Adipose tissue (tissue), 3 donors: ENCODE results near the gene C3AR1. TPM values are rescaled to one million over a fixed set of nuclear protein-coding genes. Genes with fewer than 3 reads are reported as not detected.

Source experiments
- H3K27ac ChIP-seq: one replicate; pipeline ENCODE4 v1.5.1; 2013; ENCODE audit warnings: low read depth, low read length
- WGBS, 3 donors: extraction: QIAGEN DNeasy Blood & Tissue Kit; methylation state at CpG; one replicate each; pipeline ENCODE4 v1.1.7; 2013; 5-methylcytosine and 5-hydroxymethylcytosine counted together
- polyA plus RNA-seq, 3 donors: library from polyadenylated mRNA; stranded (reverse); fragments of 200-250 nt; gene quantifications; one replicate each; pipeline ENCODE4 v1.2.3, GENCODE V29; 2013
- donor health status: healthy with polysubstance abuse.
- donor health status: Bipolar disorder and iron deficiency.
- donor health status: healthy.

The C3AR1 gene
- polyA plus RNA-seq, 3 donors: 1.9 to 15.2 (median 14.5) TPM

DNA sequence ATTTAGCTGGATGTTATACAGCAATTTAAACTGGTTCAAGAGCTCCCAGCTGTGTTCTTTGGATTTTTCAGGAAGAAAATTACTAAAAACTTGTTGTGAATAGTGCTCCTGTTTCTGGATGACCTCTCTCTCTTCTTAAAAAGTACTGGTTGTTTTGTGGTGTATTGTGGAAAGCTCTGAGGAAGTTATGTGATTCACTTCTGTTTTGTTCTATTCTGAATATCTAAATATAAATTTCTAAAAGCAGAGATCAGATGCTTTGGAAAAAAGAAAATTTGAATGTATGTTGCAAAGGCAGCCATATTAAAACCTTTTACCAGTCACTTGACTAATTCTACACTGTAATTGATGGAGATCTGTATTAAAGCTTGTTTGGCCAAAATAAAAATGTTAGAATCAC is 3.4 kb upstream of the C3AR1 start:
- no peak overlapping the region for H3K27ac ChIP-seq

- no peak overlapping the region for H3K27ac ChIP-seq
These were observed 2.0 kb downstream of the C3AR1 start for GRCh38 chr12:8064131-8064530.

DNA sequence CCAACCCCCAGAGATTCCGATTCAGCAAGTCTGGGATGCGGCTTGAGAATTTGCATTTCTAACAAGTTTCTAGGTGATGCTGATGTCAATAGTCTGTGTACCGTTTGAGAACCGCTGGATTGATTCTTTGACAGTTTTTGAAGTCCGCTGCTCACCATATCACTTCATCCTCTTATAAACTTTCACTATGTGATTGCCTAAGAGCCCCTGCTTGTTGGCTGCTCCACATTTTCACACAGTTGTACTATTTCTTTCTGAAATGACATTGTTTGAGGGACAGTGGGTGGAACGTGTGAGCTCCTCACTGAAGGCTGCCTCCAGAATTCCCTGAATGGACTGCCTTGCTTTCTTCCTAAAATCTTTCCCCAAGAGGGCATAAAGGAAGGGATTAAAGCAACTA is 7.7 kb downstream of the C3AR1 start:
- no peak overlapping the region for H3K27ac ChIP-seq
- WGBS, 3 donors: 56 to 70% (median 67%) methylated on average over 6 of the region's 6 CpGs

- 41 to 71% (median 43%) methylated on average over 4 of the region's 4 CpGs for WGBS, 3 donors
- no peak overlapping the region for H3K27ac ChIP-seq
These were observed 8.3 kb downstream of the C3AR1 start for GRCh38 chr12:8057839-8058238.

- 43 to 75% (median 47%) methylated on average over 2 of the region's 2 CpGs for WGBS, 3 donors
These were observed 8.9 kb downstream of the C3AR1 start for GRCh38 chr12:8057306-8057705.

GRCh38 chr12:8054816-8055215 is 11.3 kb downstream of the C3AR1 start:
- H3K27ac ChIP-seq: no peak overlapping the region
- WGBS, 3 donors: 92 to 93% (median 93%) methylated on average over 2 of the region's 2 CpGs

More at GRCh38 chr12:8057306-8057705, 8.9 kb downstream of the C3AR1 start:
- H3K27ac ChIP-seq: no peak overlapping the region

DNA sequence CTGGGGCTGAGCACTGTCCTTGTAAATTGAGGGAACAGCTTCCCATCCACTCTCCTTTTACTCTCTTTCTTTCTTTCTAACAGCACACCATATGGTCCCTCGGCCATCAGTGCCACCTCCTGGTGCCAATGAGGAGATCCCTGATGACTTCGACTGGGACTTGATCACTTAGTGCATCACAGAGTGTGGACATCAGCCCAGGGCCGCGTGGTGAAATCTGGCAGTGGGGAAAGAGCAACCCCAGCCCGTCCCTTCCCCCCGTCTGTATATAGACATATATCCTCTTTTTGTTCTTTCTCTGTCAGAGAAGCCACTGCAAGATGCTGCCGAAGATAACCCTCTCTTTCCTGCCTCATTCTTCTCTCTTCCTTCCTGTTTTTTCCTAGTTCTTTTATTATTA is 13.5 kb downstream of the C3AR1 start:
- H3K27ac ChIP-seq: no peak overlapping the region
- 50 to 82% (median 52%) methylated on average over 7 of the region's 7 CpGs for WGBS, 3 donors

DNA sequence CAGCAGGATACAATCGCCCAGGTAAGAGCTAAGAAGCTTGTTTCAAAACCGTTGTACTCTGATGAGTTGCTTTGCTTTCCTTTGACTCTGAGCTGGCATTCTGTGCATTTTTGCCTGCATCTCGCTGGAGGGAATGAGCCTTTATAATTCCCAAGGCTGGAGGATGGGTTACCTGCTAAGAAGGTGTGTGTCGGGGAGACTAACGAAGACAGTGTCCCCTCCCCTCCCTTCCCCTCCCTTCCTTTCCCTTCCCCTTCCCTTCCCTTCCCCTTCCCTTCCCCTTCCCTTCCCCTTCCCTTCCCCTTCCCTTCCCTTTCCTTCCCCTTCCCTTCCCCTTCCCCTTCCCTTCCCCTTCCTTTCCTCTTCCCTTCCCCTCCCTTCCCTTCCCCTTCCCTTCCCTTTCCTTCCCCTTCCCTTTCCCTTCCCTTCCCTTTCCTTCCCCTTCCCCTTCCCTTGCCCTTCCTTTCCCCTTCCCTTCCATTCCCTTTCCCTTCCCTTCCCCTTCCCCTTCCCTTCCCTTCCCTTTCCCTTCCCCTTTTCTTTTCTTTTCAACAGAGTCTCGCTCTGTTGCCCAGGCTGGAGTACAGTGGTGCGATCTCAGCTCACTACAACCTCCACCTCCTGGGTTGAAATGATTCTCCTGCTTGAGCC is 15.4 kb downstream of the C3AR1 start:
- no peak overlapping the region for H3K27ac ChIP-seq

GRCh38 chr12:8048906-8049305 is 17.3 kb downstream of the C3AR1 start:
- 77 to 88% (median 83%) methylated on average over 4 of the region's 4 CpGs for WGBS, 3 donors
- no peak overlapping the region for H3K27ac ChIP-seq

More for the DNA sequence above, 15.4 kb downstream of the C3AR1 start:
- 84 to 89% (median 87%) methylated on average over 7 of the region's 7 CpGs for WGBS, 3 donors

DNA sequence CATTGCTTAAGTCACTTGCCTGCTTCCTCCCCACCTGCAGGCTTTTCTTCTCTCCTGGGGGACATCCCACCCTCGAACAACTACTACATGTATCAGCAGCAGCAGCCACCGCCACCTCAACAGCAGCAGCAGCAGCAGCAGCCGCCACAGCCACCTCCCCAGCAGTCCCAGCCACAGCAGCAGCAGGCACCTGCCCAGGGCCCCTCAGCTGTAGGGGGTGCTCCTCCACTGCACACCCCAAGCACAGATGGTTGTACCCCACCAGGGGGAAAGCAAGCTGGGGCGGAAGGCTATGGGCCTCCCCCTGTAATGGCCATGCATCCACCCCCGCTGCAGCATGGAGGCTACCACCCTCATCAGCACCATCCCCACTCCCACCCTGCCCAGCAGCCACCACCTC is 18.3 kb downstream of the C3AR1 start:
- H3K27ac ChIP-seq: no peak overlapping the region
- WGBS, 3 donors: 93 to 100% (median 97%) methylated on average over 5 of the region's 5 CpGs

DNA sequence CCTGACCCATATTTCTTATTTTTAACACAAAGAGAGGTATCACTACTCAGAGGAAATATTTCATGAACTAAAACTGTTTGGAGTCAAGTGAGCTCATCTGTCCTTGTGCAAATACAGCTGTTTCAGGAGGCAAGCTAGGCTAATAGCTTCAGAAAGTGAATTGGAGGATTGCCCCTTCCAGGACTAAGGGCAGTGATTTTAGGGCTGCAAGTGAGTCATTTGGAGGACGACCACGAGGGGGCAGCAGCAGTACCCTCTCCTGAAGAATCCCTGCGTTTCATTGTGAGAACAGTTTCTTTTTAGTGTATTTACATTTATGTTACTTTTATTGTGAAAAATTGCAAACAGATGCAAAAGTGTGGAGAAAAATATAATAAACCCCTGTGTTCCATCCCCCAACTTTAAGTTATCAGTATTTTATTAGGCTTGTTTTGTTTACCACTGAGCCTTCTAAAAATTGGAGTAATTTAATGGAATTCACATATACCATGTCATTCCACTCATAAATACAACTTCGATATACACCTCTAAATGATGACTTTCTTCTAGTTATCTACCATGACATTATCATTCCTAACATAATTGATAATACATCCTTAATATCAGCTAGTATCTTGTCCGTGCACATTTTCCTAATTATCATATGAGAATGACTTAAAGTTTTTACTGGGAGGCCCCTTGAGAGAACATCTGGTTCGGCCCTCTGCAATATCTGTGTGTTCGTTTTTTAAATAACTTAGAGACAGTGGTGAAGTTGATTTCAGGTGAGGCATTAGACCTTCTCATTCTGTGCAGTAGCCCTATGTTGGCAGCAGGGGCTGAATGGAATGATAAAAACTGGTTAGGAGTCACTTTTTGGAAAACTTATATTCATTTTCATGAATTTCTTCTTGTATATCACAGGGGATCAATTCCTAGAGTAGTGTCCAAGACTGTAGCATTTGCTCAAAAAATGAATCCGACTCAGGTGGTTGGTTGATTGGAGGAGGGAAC is 19.9 kb downstream of the C3AR1 start:
- H3K27ac ChIP-seq: no peak overlapping the region
- 42 to 48% (median 44%) methylated on average over 8 of the region's 8 CpGs for WGBS, 3 donors

DNA sequence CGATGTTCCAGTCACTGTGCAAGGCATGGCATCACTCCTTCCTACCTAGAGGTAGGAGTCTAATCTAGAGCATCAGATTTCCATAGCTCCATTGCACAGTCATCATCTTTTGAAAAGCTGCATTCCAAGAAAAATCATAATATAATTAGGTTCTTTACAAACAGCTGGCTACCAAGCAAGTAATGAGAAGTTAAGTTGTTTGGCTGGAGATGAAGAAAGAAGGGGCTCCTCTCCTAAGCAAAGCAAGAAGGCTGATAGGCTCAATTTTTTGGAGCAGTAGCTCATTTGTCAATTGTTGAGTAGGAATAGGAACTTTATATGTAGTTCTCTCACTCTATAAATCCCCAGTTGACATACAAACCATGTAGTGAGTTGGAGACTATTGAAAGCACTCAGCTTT is 25.4 kb downstream of the C3AR1 start:
- 88 to 98% (median 94%) methylated on average over 1 of the region's 1 CpG for WGBS, 3 donors

DNA sequence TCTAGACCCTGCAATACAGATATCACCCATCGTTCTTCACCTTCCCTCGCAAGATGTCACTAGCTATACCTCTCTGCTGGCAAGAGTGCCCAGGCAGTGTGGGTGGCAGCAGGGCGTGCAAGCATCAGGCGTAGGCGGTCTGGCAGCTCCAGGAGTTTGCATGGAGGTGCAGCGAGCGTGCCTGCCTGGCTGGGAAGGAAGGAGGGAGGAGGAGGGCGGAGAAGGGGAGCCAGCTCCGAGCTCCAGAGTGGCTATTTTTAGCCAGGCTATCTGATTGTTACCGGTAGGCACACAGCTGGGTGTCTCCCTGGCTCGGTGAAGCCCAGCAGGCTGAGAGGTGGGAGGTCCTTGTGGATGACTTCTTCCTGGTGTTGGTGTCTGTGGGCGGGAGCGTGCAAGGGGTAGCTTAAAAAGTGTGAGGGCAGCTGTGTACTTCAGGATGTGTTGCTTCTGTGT is 27.5 kb downstream of the C3AR1 start:
- 3 to 32% (median 24%) methylated on average over 13 of the region's 13 CpGs for WGBS, 3 donors
- no peak overlapping the region for H3K27ac ChIP-seq

More for the DNA sequence above, 25.4 kb downstream of the C3AR1 start:
- no peak overlapping the region for H3K27ac ChIP-seq

- no peak overlapping the region for H3K27ac ChIP-seq
- WGBS, 3 donors: 38 to 72% (median 63%) methylated on average over 6 of the region's 6 CpGs
These were observed 28.2 kb downstream of the C3AR1 start for GRCh38 chr12:8037947-8038346.

DNA sequence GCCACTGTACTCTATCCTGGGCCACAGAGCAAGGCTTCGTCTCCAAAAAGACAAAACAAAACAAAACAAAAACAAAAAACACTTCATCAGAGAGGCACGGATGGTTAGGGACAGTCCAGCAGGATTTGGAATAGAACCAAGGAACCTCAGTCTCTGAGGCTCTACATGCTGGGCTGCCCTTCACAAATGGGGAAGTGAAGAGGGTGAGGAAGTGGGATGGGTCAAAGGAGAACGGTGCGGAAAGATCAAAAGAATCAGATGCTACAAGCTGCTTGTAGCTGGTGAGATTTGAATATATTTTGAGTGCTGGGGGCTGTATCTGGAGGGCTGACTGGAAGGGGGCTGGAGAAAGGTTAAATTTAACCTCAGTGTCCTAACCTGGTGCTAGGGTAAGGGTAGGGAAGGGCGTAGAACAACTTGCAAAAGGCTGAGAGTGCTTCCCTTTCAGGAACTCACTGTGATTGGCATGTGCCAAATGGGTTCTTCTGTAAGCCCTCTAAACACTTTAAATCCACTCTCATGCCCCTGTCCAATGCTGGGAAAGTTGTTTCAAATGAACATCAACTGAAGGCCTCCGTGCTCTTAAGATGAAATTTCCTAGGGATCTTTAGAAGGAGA is 29.0 kb downstream of the C3AR1 start:
- 30 to 36% (median 36%) methylated on average over 6 of the region's 6 CpGs for WGBS, 3 donors

DNA sequence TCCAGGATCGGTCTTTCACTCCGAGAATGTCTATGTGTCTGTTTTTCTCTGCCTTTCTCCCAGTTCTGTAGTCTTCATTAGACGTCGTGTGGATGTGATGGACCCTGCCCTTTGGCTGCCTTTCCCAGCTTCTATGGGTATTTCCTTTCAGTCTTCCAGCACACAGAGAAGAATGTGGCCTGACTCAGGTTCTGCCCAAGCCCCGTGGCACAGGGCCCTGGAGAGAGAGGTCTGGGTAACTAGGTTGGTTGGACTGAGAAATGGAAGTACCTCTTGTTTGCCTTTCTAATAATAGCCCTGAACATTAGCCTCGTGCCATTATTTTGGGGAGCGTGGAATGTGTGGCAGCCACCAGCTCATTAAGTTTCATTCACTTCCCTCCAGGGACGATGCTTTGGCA is 29.8 kb downstream of the C3AR1 start:
- 41 to 82% (median 80%) methylated on average over 8 of the region's 8 CpGs for WGBS, 3 donors

More for the DNA sequence above, 29.0 kb downstream of the C3AR1 start:
- H3K27ac ChIP-seq: no peak overlapping the region

GRCh38 chr12:8035440-8036010 is 30.6 kb downstream of the C3AR1 start:
- WGBS, 3 donors: 54 to 65% (median 62%) methylated on average over 5 of the region's 5 CpGs

More for the DNA sequence above, 29.8 kb downstream of the C3AR1 start:
- no peak overlapping the region for H3K27ac ChIP-seq

GRCh38 chr12:8034802-8035201 is 31.4 kb downstream of the C3AR1 start:
- no peak overlapping the region for H3K27ac ChIP-seq

More at GRCh38 chr12:8035440-8036010, 30.6 kb downstream of the C3AR1 start:
- no peak overlapping the region for H3K27ac ChIP-seq
